Epithelial cell of prostate (primary cell): ENCODE results near the gene RAC2.

Experiments used
- DNase-seq: peaks from one replicate; pipeline ENCODE4 v3.0.0-alpha.2; 2011; ENCODE audit warnings: low read depth, low spot score
- H3K27ac ChIP-seq: fragments of 450-650 bp; 2 replicates; pipeline ENCODE4 v1.5.1; 2017; ENCODE audit warnings: mild to moderate bottlenecking

RAC2 gene

GRCh38 chr22:37194750-37195149, 49.3 kb downstream of the RAC2 start:
- peak overlapping the region; percentile 93 for H3K27ac ChIP-seq
- DNase-seq = no peak

GRCh38 chr22:37193629-37194191, 50.4 kb downstream of the RAC2 start:
- DNase-seq = no peak
- H3K27ac ChIP-seq = no peak overlapping the region

- no peak for DNase-seq
- H3K27ac ChIP-seq = no peak overlapping the region
These were observed 51.3 kb downstream of the RAC2 start for GRCh38 chr22:37192741-37193140.

- DNase-seq = no peak
- no peak overlapping the region for H3K27ac ChIP-seq
These were observed 51.9 kb downstream of the RAC2 start for GRCh38 chr22:37192204-37192603.

GRCh38 chr22:37190262-37190780, 53.7 kb downstream of the RAC2 start:
- H3K27ac ChIP-seq = peak overlapping the region; percentile 98
- no peak for DNase-seq

GRCh38 chr22:37188901-37189466, 55.1 kb downstream of the RAC2 start:
- peak; percentile 64 for DNase-seq
- peak overlapping the region; percentile 98 for H3K27ac ChIP-seq

- H3K27ac ChIP-seq = peak within 1 kb of the TSS; percentile 98
- no peak for DNase-seq
These were observed 55.9 kb downstream of the RAC2 start, which contains the start of gene C1QTNF6 for GRCh38 chr22:37187891-37188761. TSS of gene C1QTNF6 (minus strand) at chr22:37188247. CDS start at chr22:37188213, 34 bp downstream.

GRCh38 chr22:37187552-37187890, 56.5 kb downstream of the RAC2 start:
- H3K27ac ChIP-seq = peak overlapping the region; percentile 98
- no peak for DNase-seq

- no peak for DNase-seq
- peak overlapping the region; percentile 98 for H3K27ac ChIP-seq
These were observed 57.0 kb downstream of the RAC2 start for GRCh38 chr22:37186997-37187522.

GRCh38 chr22:37186228-37186996, 57.7 kb downstream of the RAC2 start:
- peak overlapping the region; percentile 98 for H3K27ac ChIP-seq
- DNase-seq = no peak

- DNase-seq = no peak
- H3K27ac ChIP-seq = no peak overlapping the region
These were observed 58.3 kb downstream of the RAC2 start for GRCh38 chr22:37185646-37186227.

GRCh38 chr22:37184816-37185541, 59.1 kb downstream of the RAC2 start:
- DNase-seq = no peak
- no peak overlapping the region for H3K27ac ChIP-seq

- H3K27ac ChIP-seq = no peak overlapping the region
- no peak for DNase-seq
These were observed 59.7 kb downstream of the RAC2 start for GRCh38 chr22:37184380-37184755.

- no peak for DNase-seq
- H3K27ac ChIP-seq = no peak overlapping the region
These were observed 60.4 kb downstream of the RAC2 start for GRCh38 chr22:37183432-37184379.

- DNase-seq = no peak
- no peak overlapping the region for H3K27ac ChIP-seq
These were observed 61.2 kb downstream of the RAC2 start for GRCh38 chr22:37182949-37183245.

- no peak overlapping the region for H3K27ac ChIP-seq
- no peak for DNase-seq
These were observed 61.7 kb downstream of the RAC2 start for GRCh38 chr22:37182101-37182948.

- DNase-seq = no peak
- no peak overlapping the region for H3K27ac ChIP-seq
These were observed 62.4 kb downstream of the RAC2 start for GRCh38 chr22:37181681-37182080.
